Measurements from ENCODE around the gene L2HGDH.

Gene L2HGDH

GRCh38 chr14:50285861-50286260 lies 26.2 kb downstream of the L2HGDH start:
- DNase-seq: no peak

GRCh38 chr14:50272498-50272897 lies 39.5 kb downstream of the L2HGDH start:
- DNase-seq: no peak

GRCh38 chr14:50270932-50271331 lies 41.1 kb downstream of the L2HGDH start:
- no peak for DNase-seq

DNA sequence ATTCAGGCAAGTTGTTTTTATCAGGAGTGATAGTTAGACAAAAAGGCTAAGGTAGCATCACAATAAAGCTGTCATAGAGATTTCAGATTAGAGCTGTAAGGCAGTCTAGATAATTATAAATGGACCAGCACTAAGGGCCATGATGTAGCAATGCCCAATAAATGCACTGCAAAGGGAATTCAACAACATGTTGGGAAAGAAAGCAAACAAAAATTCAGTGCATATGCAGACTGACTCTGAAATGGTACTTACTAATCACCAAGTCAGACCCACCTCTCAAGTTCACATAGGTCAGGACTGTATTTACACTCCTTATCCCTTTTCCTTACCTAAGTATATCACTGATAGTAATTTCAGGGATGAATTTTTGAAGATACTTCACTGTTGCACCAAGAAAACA lies 47.0 kb downstream of the L2HGDH start:
- DNase-seq: no peak

DNA sequence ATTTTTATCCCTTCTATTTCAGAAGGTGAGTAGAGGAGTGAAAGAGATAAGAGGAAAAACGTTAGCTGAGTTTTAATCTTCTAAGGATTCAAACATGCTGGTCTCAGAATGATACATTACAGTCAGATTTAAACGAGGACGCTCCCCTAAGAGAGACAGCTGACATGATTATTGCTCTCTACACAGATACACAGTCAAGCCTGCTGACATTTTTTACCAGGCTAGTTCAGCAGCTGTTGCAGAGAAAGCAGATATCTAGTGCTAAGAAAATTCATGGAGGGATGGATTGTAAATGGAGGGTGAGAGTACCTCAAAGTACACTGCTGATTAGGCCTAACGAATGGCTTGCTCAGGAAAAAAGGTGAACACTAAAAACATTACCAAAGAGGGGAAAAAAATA lies 48.7 kb downstream of the L2HGDH start:
- no peak for DNase-seq

DNA sequence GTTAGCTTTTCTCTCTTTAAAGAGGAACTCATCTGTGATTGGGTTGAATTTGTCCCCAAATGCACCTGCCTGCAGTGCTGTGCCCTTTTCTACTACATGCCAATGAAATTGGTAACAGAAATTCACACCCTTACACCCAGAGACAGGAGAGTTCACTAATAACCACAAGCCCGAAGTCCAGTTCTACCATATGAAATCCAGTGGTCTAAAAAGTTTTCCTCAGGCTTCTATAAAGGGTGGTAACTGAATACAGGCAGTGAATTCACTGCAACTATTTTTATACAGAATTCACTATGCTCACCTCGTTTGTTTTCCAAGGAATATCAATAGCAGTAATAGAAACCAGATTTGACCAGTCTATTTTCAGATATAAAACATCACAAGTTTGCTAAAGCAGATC lies 49.2 kb downstream of the L2HGDH start:
- DNase-seq: no peak

DNA sequence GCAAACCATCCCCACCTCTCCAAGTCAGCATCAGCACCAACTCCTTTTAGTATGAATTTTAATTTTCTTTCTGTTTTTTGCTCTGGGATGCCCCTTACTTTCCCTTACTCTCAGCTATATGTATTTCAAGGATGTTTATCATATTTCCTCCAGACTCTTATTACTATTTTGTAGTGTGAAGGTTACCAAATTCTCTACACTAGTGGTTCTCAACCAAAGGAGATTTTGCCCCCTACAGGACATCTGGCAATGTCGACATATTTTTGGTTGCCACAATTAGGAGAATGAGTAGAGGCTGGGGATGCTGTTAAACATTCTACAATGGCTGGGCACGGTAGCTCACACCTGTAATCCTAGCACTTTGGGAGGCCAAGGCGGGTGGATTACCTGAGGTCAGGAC lies 51.5 kb downstream of the L2HGDH start:
- DNase-seq: no peak

GRCh38 chr14:50260072-50260471 lies 52.0 kb downstream of the L2HGDH start:
- no peak for DNase-seq

DNA sequence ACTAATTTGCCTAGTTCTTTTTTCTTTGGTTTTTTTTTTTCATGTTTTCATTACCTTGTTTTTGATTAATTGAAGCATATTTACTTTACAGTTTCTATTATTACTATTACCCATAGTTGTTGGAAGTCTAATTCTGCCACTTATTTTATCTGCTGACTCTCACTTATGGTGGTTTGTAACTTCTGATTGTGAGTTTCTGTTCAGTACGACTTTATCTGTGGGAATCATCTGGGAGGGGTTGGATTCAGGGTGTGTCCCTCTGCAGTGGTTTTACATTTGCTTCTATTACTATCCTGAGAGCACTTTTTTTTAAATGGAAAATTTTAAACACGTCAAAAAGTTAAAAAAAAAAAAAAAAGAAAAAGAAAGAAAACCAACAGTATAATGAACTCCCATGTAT lies 54.3 kb downstream of the L2HGDH start:
- DNase-seq: no peak

- DNase-seq: no peak
Measured at GRCh38 chr14:50254248-50254647, 57.8 kb downstream of the L2HGDH start.

- DNase-seq: no peak
Measured at GRCh38 chr14:50249136-50249775, 62.8 kb downstream of the L2HGDH start.

DNA sequence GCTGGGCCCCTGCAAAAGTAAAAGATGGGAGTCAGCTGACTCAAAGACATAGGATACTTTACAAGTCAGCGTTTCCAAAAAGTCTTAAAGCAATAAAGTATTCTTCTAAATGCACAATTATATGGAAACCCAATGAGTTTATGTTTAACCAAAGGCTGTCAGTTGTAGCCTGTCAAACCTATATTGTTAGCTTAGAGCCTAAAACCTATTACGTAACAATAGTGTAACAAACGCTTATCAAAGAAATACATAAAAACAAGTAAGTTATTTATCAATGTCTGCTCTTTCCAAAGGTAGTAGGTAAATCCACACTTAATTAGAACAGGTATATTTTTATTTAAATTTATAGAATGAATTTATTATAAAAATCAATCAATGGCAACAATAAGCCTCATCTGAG lies 64.8 kb downstream of the L2HGDH start:
- DNase-seq: no peak

- no peak for DNase-seq
Measured at GRCh38 chr14:50242566-50243310, 69.3 kb downstream of the L2HGDH start.

- DNase-seq: no peak
Measured at GRCh38 chr14:50242096-50242495, 69.9 kb downstream of the L2HGDH start.

- no peak for DNase-seq
Measured at GRCh38 chr14:50237427-50237826, 74.6 kb downstream of the L2HGDH start.

- DNase-seq: no peak
Measured at GRCh38 chr14:50233951-50234250, 78.1 kb downstream of the L2HGDH start.

- no peak for DNase-seq
Measured at GRCh38 chr14:50233166-50233950, 78.7 kb downstream of the L2HGDH start.

DNA sequence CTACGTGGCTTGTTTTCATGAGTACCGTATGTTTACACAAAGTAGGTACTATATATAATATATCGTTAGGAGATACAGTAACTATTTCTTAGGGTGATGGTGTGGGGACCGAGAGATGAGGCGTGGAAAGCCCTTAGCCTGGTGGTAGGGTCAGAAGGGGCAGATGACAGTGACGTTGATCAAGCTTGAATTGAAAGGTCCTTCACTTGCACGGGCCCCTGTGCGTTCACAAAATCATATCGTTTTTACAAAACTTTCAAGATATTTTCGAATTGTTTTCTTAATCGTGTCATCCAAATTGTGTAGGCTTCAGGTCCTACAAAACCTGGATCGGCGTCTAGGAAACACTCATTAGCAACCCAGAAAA lies 79.8 kb downstream of the L2HGDH start:
- no peak for DNase-seq

DNA sequence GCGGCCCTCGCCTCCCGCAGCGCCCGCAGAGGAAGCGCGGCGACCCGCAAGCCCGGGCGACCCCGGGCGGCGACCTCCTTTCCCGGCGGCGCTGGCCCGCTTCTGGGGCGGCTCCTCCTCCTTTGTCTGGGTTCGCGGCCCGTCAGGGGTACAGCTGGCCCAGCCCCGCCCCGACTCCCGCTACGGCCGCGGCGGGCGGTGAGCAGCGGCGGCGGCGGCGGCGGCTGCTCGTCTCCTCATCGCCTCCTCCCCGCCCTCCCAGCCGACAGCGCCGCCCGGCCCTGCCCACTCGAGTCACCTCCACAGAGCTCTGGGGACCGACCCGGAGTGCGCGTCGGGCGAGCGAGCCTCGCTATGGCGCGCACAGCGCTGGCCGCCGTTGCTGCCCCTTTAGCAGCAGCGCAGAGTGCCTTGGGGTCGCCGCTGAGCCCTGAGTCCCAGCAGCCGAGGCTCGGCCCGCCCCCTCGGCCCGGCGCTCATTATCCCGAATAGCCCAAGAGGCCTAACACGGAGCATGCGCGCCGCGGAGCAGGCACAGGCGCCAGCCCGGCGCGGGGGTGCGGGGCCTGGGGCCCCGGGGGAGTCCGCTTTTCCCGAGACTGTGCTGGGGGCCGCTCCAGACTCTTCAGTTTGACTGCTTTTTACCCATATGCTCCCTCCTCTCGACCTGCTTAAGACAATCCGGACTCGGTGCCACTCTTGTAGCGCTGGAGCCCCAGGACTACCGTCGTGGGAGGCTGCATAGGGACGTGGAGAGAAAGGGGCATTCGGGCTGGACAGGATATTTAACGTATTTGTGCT lies 80.4 kb downstream of the L2HGDH start, which contains the start of gene SOS2:
SOS2 (minus strand) TSS at position 104 of the 801 bp plus-strand sequence. CDS start 295 bp downstream, outside the sequence.
- DNase-seq: peak; percentile 92

DNA sequence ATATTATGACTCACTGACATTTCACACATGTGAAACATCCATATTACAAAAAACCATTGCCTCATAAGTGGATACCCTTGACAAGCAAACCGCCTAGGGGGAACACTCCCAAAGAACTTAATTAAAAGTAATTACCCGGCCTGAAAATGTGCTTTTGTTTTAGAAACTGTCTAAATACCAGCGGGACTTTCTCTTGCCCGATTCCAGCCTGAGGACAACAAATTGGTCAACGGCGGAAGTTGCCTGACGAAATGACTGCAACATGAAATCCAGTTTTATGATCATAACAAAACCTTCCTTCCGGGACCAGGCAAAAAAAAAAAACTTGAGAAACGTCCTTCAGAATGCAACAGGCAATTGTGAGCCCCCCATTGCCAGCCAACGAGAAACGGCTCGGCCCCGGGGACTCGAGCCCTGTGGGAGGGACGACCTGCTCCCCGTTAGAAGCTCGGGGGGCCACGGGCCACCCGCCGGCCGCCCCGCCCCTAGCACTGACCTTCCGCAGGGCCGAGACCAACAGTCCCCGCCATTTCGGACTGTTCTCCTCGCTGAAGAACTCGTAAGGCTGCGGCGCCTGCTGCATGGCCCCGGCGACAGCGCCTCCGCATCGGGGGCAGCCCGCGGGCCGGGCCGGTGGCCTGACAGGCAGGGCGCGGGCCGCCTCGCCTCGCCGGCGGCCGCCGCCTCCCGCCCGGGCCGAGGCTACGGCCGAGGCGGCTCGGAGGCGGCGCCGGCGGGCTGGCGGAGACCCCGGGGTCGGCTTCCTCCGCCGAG lies 81.1 kb downstream of the L2HGDH start:
- peak; percentile 72 for DNase-seq

DNA sequence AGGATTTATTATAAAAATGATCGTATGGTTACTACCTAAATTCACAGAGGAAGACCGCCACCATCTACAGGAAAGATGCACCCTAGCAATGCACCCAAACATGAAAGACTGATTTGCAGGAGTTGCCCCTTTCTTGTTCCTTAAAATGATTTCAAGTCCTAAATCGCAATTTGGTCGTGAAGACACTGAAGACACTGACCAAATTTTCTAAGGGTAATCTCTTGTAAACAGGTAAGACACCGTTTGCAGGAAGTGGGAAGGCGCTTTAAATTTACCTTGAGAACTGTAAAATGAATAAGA lies 81.7 kb downstream of the L2HGDH start:
- DNase-seq: no peak

- DNase-seq: no peak
Measured at GRCh38 chr14:50229681-50230080, 82.3 kb downstream of the L2HGDH start.

- DNase-seq: no peak
Measured at GRCh38 chr14:50228313-50228712, 83.7 kb downstream of the L2HGDH start.

All from right hindlimb (tissue), 1 donor.